Measurements from ENCODE around the gene OMA1. TPM values are rescaled to one million over a fixed set of nuclear protein-coding genes. Genes with fewer than 3 reads are reported as not detected.

Gene OMA1
- polyA plus RNA-seq, 1 donor, result 38.4 TPM

GRCh38 chr1:58457023-58457635 is 89.4 kb downstream of the OMA1 start:
- DNase-seq, result no peak

- DNase-seq, result no peak
Observed at GRCh38 chr1:58456470-58456869, 90.1 kb downstream of the OMA1 start.

DNA sequence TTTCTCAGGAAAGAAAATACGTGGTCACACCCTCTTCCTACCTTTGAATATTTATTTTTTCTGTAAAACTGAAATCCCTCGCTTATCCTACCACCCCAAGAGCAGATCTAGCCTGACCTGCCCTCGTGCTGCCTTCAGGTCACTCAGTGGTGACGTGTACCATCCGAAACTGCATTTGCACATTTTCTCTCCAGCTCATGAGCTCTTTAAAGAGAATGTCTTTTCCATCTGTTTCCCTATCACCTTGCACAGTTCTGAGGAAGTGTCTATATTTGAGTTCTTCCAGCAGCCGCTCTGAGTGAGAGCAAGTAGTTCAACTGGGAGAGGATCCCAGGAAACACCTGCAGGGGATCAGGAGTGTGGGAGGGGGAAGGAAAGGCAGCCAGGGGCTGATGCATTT is 91.7 kb downstream of the OMA1 start:
- DNase-seq, result no peak

DNA sequence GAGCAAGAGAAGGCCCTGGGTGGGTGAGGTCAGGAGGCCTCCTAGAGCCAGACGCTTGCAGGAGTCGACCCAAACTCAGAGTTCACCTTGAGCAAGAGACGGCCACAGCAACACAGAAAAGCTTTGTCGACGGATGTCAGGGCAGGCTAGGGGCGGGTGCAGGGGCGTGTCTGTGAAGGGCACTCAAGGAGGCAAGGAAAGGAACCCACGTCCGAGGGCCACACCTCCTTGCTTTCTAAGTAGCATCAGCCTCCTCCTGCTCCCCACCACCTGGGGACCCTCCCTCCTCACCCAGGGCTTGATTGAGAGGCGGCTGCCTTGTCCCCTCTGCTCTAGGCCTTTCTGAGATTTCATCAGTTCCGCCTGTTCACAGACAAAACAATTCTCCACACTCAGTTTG is 92.1 kb downstream of the OMA1 start:
- no peak for DNase-seq

DNA sequence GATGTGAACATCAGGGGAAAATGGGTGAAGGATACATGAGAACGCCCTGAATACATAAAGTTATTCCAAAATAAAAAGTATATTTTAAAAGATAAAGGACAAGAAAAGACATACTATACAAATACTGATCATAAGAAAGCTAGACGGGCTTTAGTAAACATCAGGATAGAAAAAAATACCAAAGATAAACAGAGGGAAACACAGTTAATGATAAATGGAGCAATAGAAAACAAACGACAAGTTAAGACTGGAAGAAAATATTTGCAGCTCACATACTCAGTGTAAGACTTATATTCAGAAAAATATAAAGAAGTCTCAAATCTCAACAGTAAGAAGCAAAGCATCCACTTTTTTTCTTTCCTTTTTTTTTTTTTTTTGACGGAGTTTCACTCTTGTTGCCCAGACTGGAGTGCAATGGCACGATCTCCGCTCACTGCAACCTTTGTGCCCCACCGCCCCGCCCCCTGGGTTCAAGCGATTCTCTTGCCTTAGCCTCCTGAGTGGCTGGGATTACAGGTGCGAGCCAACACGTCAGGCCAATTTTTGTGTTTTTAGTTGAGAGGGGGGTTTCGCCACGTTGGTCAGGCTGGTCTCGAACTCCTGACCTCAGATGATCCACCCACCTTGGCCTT is 94.8 kb downstream of the OMA1 start:
- DNase-seq, result no peak

DNA sequence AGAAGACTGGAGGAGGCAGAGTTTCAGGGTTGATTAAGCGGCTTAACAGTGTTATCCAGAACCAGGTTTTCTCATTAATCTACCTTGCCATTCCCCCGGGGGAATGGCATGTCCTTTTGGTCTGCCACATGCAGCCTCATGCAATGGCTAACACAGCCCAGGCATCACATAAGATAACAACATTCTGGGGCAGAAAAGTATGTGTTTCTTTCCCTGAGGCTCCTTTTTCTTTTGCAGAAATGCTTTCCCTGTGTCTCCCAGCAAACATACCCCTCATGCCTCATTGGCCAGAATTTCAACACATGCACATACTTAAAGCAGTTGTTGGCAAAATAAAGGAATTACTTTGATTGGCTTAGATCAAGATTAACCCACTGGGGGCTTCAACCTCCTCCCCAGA is 98.6 kb downstream of the OMA1 start:
- no peak for DNase-seq

DNA sequence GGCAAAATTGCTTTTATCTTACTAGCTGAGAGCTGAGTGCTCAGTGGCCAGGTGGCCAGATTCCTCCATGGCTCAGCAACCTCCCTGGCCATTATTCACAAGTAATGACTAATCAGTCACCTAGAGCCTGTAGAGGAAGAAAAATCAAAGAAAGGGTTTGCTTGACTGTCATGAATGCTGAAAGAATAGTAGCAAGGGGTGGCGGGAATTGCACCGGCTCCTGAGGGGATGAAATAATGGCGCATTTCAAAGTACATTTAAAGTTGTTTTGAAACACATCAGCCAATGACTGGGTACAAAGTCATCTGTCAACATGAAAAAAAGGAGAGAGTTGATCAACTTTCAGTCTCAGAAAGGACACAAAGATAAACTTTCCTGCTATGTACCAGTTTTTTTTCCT is 99.5 kb downstream of the OMA1 start:
- no peak for DNase-seq

DNA sequence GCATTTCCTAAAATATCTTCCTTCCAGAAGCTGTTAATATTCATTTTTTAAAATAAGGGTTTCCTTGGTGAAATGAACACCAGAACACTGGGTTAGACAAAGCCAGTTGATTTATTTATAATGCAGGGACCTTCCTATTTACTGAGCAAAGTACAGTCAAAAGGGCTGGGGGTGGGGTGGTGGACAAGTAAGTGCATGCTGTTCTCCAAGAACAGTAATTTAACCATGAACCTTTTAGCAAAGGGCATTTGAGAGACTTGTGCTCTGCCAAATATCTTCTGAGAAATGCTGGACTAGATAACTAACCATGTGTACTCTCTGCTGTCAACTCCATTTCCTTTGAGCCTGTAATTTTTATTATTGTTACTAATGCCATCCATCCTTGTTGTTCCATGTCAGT is 100.2 kb downstream of the OMA1 start:
- DNase-seq, result no peak

GRCh38 chr1:58443986-58444868 is 102.3 kb downstream of the OMA1 start:
- DNase-seq, result no peak

DNA sequence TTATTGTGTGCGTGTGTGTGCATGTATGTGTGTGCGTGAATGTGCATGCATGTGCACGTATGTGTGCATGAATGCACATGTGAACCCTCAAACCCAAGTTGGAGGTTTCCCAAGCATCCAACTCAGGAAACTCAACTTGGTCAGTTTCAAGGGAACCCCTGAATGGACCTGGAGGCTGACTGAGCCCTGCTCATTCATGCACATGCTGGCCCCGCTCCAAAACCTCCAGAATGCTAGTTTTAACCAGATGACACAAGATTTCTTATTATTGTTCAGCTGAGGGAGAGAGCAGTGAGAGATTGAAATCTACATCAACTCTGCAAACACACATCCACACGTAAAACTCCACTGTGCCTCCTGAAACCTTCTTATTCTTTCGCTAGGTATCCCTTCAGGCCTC is 104.4 kb downstream of the OMA1 start:
- DNase-seq, result peak; percentile 57

DNA sequence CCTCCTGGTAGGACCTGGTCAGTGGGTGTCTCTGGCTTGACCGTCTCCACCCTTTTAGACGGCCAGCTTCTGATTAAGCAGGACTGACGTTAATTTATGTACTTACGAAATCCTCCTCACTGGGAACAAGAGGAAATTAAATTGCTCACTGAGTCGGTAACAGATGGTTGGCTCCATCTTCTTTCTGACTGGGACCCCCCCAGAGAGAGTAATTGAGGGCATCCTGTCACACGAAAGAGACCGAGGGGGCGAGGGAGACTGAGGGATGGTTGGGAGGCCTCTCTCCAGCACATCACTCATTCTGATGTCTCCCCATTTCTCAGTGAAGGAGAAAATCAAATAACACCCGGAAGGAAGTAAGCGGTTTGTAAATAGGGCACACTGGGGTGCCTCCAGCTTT is 104.8 kb downstream of the OMA1 start:
- no peak for DNase-seq

DNA sequence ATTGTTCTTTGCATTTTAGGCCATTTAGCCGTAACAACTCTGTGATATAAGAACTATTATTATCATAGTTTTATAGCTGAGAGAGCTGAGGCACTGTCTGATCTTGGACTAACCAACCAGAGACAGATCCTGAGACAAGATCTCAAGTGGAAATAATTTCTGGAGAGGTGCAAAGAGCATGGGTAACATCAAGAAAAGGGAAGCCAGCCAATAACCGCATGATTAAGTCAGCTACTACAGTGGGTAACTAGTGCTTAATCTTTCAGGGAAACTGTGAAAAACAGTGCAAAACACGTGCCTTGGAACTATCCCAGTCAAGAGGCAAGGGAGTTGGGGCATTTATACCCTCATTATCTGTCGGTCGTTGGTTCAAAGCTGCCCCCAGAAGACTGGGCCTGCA is 105.8 kb downstream of the OMA1 start:
- no peak for DNase-seq

- no peak for DNase-seq
Observed at GRCh38 chr1:58439946-58440345, 106.6 kb downstream of the OMA1 start.

GRCh38 chr1:58438468-58438867 is 108.1 kb downstream of the OMA1 start:
- no peak for DNase-seq

- no peak for DNase-seq
Observed at GRCh38 chr1:58437623-58438022, 108.9 kb downstream of the OMA1 start.

- no peak for DNase-seq
Observed at GRCh38 chr1:58436615-58437297, 109.8 kb downstream of the OMA1 start.

DNA sequence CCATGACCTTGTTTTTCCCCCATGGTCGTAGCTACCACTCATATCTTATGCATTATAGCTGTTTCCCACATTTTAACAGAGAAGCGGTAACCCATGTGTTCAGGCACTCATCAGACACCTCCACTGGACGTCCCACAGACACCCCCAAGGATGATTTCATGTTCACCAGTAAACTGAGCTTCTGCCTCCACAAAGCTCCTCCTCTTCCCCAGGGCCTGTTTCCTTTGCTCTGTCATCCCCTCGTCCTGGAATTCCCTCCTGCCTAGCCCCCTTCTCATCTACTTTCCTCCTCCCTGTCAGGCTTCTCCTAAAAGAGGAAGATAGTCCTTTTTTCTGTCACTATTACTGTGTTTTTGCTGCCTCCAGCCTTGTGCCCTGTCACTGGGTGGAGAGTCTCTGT is 111.2 kb downstream of the OMA1 start:
- DNase-seq, result no peak

GRCh38 chr1:58434607-58435006 is 111.9 kb downstream of the OMA1 start:
- DNase-seq, result no peak

GRCh38 chr1:58434181-58434580 is 112.3 kb downstream of the OMA1 start:
- DNase-seq, result no peak

GRCh38 chr1:58432851-58433668 is 113.5 kb downstream of the OMA1 start:
- peak; percentile 85 for DNase-seq

GRCh38 chr1:58431901-58432620 is 114.5 kb downstream of the OMA1 start:
- no peak for DNase-seq

Data from left kidney (tissue), 2 donors.